HG02938 (cell line): ENCODE data around the gene ATG13.
"Not testable (repeated sequence)": the region's sequence is repeated elsewhere in the genome, so short reads cannot be mapped to it uniquely, and the experiment has no call there.

Experiments used
- ATAC-seq: cut with Tn5 transposase; IDR thresholded peaks from one replicate; pipeline ENCODE4 v1.9.1; 2021; ENCODE audit warnings: mild to moderate bottlenecking, moderate library complexity; ENCODE audit not compliant: unreplicated experiment

The ATG13 gene

GRCh38 chr11:46694607-46695006 is 77.3 kb downstream of the ATG13 start:
- ATAC-seq = no peak

- ATAC-seq = no peak
Measured at GRCh38 chr11:46695345-46696211, 78.2 kb downstream of the ATG13 start.

GRCh38 chr11:46696212-46696558 is 78.8 kb downstream of the ATG13 start:
- ATAC-seq = no peak

GRCh38 chr11:46697303-46697702 is 80.0 kb downstream of the ATG13 start:
- ATAC-seq = no peak

- ATAC-seq = no peak
Measured at GRCh38 chr11:46697723-46698122, 80.4 kb downstream of the ATG13 start.

GRCh38 chr11:46698597-46698996 is 81.2 kb downstream of the ATG13 start:
- ATAC-seq = no peak

- ATAC-seq = peak; percentile 86
Measured at GRCh38 chr11:46700241-46701077, 83.1 kb downstream of the ATG13 start, which contains the start of the genes ARHGAP1 and ZNF408. Gene ARHGAP1, minus strand, starts transcription at chr11:46700619. Its CDS starts 4,512 bp downstream, at chr11:46696107. Gene ZNF408, plus strand, starts transcription at chr11:46701031. Its CDS starts 17 bp downstream, at chr11:46701048.

DNA sequence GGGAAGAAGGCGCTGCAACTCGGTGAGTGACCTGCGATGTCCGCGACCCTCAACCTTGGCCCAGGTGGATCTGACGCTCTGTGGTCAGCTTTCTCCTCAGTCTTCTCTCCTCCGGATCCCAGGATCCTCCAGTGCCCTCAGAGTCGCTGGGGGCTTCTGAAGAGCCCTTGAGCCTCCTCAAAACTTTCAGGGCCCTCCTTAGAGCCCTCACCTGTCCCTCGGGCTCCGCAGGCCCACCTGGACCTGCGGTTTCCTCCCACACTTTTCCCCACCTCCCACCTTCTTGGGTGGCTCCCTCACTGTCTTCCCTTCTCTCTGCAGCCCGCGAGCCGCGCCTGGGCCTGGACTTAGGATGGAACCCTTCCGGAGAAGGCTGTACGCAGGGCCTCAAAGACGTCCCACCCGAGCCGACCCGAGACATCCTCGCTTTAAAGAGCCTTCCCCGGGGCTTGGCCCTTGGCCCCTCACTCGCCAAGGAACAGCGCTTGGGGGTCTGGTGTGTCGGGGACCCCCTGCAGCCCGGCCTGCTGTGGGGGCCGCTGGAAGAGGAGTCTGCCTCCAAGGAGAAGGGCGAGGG is 83.8 kb downstream of the ATG13 start:
- ATAC-seq = peak; percentile 11

DNA sequence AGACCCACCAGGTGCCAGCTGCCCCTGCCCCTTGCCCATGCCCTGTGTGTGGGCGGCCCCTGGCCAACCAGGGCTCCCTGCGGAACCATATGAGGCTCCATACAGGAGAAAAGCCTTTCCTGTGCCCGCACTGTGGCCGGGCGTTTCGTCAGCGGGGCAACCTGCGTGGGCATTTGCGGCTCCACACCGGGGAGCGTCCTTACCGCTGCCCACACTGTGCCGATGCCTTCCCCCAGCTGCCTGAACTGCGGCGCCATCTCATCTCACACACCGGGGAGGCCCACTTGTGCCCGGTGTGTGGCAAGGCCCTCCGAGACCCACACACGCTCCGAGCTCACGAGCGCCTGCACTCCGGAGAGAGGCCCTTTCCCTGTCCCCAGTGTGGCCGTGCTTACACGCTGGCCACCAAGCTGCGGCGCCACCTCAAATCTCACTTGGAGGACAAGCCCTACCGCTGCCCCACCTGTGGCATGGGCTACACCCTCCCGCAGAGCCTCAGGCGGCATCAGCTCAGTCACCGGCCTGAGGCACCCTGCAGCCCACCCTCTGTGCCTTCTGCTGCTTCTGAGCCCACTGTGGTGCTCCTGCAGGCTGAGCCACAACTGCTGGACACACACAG is 87.8 kb downstream of the ATG13 start:
- no peak for ATAC-seq

DNA sequence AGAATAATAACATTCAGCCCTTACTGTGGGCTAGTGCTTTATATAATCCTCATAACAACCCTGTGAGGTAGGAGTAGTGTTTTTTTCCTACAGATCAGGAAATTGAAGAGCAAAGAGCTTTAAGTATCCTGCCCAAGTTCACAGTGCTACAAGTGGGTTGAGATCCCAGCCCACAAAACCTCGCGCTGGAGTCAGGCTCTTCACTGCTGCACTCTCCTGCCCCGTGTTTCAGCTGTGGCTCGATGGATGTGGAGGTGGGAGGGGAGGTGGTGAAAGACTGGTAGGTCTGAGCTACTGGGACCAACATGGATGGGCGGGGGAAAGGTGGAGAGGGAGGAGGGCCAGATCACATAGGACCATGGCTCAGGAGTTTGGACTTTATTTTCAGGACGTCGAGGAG is 89.5 kb downstream of the ATG13 start:
- no peak for ATAC-seq

- ATAC-seq = not testable (repeated sequence)
Measured at GRCh38 chr11:46709351-46709750, 92.0 kb downstream of the ATG13 start.

DNA sequence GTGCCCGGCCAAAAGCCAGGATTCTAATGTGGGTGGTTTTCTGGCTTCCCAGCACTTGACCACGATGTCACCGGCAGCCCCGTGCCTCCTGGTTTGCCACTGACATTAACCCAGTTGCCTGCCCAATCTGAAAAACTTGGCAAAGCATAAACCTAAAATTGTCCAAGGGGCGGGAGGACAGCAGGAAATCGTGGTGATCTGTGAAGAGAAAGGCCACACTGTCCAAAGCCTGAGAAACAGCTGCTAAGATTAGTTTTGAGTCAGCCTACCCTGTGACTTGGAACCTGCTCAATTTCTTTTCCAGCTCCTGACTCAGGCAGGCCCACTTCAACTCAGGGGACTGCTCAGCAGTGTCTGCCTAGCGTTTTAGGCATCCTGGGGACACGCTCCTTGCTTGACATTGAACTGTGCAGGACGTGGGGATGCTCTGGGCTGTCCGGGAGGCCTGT is 93.5 kb downstream of the ATG13 start:
- no peak for ATAC-seq

- ATAC-seq = no peak
Measured at GRCh38 chr11:46711303-46711702, 94.0 kb downstream of the ATG13 start.

- ATAC-seq = no peak
Measured at GRCh38 chr11:46712874-46713576, 95.7 kb downstream of the ATG13 start.

GRCh38 chr11:46717825-46718154 is 100.4 kb downstream of the ATG13 start:
- not testable (repeated sequence) for ATAC-seq

DNA sequence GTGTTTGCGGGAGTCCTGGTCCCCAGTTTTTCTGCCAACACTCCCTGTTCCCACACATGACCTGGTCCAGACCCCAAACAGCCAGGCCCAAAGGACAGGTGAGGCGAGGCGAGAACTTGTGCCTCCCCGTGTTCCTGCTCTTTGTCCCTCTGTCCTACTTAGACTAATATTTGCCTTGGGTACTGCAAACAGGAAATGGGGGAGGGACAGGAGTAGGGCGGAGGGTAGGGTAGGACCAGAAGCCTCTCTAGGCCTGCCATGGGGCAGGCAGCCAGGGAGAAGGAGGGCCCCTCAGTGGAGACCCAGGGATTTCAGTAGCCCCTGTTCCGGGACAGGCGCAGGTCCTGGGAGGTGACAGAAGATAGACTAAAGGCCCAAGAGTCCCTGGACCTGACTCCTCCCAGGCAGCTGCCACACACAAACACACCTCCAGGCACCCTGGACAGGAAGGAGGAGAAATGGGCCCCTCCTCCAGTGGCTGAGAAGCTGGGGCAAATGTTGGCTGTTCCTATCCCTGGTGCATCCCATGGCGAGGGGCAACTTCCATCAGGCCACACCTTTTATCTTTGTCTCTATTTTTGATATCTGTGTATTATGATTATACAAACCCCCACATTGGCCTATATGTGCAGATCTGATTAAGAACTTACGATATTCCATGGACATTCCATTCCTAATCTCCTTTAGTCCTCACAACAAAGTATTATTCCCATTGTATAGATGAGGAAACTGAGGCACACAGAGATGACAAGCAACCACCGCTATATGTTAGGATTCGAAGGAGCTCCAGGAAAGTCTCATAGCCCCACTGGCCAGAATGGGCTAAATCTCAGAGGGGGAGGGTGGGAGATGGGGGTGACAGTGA is 101.0 kb downstream of the ATG13 start:
- no peak for ATAC-seq

GRCh38 chr11:46719048-46719542 is 101.7 kb downstream of the ATG13 start, which contains the start of gene F2:
Gene F2, plus strand, starts transcription at chr11:46719213. Its CDS starts 23 bp downstream, at chr11:46719236.
- ATAC-seq = no peak

DNA sequence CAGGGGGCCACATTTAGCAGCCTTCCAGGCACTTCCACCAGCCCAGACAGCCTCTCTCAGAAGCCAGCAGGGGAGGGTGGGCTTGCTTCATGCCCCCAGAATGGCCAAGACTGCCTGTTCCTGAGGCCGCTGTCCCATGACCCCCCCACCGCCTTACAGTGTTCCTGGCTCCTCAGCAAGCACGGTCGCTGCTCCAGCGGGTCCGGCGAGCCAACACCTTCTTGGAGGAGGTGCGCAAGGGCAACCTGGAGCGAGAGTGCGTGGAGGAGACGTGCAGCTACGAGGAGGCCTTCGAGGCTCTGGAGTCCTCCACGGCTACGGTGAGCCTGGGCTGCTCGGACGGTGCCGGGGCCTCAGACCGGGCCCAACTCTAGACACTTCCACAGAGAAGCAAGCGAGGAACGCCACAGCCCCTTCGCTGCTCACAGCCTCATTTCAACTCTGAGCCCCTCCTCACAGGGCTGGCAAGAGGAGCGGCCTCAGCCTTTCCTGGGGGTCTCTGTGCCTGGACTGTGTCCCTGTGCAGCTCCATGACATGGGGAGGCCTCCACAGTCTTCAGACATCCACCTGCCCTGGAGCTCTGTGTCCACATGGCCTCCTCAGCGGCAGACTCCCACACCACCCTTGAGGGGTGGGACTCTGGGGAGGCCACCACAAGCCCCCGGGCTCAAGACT is 102.3 kb downstream of the ATG13 start:
- ATAC-seq = no peak

DNA sequence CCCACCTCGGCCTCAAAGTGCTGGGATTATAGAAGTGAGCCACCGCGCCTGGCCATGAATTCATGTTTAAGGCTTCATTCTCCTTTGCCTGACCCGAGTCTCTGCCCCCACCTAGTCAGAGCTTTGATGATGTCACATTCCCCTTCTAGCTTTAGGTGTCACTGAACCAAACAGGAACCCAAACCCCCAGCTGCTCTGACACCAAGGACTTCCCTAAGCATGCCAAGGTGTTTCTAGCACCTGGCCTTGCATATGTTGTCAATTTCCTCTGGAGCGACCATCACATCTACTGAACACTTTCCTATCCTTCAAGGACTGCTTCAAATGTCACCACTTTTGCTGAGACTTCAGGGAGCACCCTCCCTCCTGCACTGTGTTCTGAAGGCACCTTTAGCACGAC is 103.9 kb downstream of the ATG13 start:
- no peak for ATAC-seq
